Nucleus accumbens (tissue), 56 donors: ENCODE data around the gene ARVCF.

Experiments
- DNase-seq, 56 donors: peaks; one replicate each; lab custom pipeline; 2025; lab: John Stamatoyannopoulos, UW

The ARVCF gene

GRCh38 chr22:20053407-20054033 lies 36.9 kb upstream of the ARVCF start:
- no peak for DNase-seq

GRCh38 chr22:20052309-20053259 lies 36.0 kb upstream of the ARVCF start:
- no peak for DNase-seq

- DNase-seq: no peak
Observed at GRCh38 chr22:20051927-20052308, 35.3 kb upstream of the ARVCF start.

- no peak for DNase-seq
Observed at GRCh38 chr22:20046730-20047129, 30.1 kb upstream of the ARVCF start.

- DNase-seq: no peak
Observed at GRCh38 chr22:20044495-20045151, 28.0 kb upstream of the ARVCF start.

GRCh38 chr22:20043997-20044342 lies 27.3 kb upstream of the ARVCF start:
- no peak for DNase-seq

- no peak for DNase-seq
Observed at GRCh38 chr22:20043057-20043996, 26.7 kb upstream of the ARVCF start.

GRCh38 chr22:20040327-20041200 lies 23.9 kb upstream of the ARVCF start:
- DNase-seq: no peak

GRCh38 chr22:20039683-20040325 lies 23.2 kb upstream of the ARVCF start:
- DNase-seq: no peak

GRCh38 chr22:20038574-20038973 lies 22.0 kb upstream of the ARVCF start:
- no peak for DNase-seq

GRCh38 chr22:20037419-20037818 lies 20.8 kb upstream of the ARVCF start:
- DNase-seq: no peak

GRCh38 chr22:20036535-20037392 lies 20.1 kb upstream of the ARVCF start:
- DNase-seq: no peak

- no peak for DNase-seq
Observed at GRCh38 chr22:20036084-20036482, 19.5 kb upstream of the ARVCF start.

GRCh38 chr22:20035375-20036083 lies 18.9 kb upstream of the ARVCF start:
- no peak for DNase-seq

GRCh38 chr22:20034143-20034542 lies 17.5 kb upstream of the ARVCF start:
- no peak for DNase-seq

GRCh38 chr22:20033045-20033706 lies 16.6 kb upstream of the ARVCF start:
- peak in 39 of 56 donors; percentile 11 to 71 (median 46) for DNase-seq
